GM20000 (cell line): ENCODE measurements around the gene ZNF512.
"Not testable (repeated sequence)": the region's sequence is repeated elsewhere in the genome, so short reads cannot be mapped to it uniquely, and the experiment has no call there.

Experiments used
- DNase-seq: peaks from one replicate; pipeline ENCODE4 v3.0.0; 2012; ENCODE audit warnings: low spot score
- TF ChIP-seq, protein P1 (sequence below): IDR thresholded peaks from 2 replicates; pipeline ENCODE4 v1.5.1; 2012; ENCODE audit warnings: mild to moderate bottlenecking, control low read depth; ENCODE audit errors: extremely low read depth, missing control alignments

The ZNF512 gene, protein sequence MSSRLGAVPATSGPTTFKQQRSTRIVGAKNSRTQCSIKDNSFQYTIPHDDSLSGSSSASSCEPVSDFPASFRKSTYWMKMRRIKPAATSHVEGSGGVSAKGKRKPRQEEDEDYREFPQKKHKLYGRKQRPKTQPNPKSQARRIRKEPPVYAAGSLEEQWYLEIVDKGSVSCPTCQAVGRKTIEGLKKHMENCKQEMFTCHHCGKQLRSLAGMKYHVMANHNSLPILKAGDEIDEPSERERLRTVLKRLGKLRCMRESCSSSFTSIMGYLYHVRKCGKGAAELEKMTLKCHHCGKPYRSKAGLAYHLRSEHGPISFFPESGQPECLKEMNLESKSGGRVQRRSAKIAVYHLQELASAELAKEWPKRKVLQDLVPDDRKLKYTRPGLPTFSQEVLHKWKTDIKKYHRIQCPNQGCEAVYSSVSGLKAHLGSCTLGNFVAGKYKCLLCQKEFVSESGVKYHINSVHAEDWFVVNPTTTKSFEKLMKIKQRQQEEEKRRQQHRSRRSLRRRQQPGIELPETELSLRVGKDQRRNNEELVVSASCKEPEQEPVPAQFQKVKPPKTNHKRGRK

DNA sequence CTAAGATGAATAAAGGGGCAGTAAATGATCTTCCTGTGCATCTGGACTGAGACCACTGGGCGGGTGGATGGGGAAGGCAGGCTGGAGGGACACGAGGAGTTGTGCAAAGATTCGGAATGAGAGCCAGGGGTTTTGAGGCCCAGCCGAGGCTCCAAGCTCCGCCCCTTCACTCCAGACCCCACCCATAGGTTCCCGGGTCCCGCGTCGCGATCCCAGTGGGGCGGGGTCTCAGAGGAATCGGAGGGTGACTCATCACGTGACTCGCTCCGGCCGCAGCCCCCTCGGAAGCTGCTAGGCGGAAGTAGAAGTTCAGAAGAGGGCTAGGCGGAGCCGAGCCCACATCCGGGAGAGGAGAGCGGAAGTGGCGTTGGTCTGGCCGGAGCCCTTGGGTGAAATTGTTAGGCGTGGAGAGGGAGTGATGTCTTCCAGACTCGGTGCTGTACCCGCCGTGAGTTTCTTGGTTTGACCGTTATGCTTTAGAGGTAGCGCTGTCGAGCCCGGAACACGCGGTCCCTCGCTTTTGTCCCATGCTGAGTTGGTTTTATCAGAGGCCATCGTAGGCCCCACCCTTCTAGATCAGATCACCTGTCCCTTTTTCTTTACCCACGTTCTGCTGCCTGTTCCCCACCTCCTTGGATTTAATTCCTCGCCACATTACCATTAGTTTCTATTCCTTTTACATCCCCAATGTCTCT lies at the start of gene ZNF512:
ZNF512 (plus strand) TSS at position 348 of the 695 bp plus-strand sequence; CDS start at position 419, 71 bp downstream.
- peak; percentile 92 for DNase-seq
- TF ChIP-seq, protein P1, sequence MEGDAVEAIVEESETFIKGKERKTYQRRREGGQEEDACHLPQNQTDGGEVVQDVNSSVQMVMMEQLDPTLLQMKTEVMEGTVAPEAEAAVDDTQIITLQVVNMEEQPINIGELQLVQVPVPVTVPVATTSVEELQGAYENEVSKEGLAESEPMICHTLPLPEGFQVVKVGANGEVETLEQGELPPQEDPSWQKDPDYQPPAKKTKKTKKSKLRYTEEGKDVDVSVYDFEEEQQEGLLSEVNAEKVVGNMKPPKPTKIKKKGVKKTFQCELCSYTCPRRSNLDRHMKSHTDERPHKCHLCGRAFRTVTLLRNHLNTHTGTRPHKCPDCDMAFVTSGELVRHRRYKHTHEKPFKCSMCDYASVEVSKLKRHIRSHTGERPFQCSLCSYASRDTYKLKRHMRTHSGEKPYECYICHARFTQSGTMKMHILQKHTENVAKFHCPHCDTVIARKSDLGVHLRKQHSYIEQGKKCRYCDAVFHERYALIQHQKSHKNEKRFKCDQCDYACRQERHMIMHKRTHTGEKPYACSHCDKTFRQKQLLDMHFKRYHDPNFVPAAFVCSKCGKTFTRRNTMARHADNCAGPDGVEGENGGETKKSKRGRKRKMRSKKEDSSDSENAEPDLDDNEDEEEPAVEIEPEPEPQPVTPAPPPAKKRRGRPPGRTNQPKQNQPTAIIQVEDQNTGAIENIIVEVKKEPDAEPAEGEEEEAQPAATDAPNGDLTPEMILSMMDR, result no peak

DNA sequence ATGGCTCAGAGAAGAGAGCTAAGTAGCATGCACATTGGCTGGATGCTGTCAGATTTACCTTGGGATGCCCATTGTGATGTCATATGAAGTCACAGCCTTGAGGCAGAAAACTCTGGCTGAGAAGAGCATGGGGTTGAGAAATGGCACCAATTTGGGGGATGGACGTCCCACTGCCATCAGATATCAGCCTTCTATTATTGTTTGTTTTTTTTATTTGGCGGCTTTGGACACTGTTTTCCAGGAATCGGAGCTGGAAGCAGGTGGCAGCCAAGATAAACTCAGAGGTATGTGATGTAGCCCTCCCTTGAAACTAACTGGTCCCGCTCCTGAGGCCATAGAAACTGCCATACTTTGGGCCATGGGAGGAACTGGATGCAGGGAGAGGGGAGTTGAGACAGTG lies 45.6 kb upstream of the ZNF512 start:
- no peak for DNase-seq

DNA sequence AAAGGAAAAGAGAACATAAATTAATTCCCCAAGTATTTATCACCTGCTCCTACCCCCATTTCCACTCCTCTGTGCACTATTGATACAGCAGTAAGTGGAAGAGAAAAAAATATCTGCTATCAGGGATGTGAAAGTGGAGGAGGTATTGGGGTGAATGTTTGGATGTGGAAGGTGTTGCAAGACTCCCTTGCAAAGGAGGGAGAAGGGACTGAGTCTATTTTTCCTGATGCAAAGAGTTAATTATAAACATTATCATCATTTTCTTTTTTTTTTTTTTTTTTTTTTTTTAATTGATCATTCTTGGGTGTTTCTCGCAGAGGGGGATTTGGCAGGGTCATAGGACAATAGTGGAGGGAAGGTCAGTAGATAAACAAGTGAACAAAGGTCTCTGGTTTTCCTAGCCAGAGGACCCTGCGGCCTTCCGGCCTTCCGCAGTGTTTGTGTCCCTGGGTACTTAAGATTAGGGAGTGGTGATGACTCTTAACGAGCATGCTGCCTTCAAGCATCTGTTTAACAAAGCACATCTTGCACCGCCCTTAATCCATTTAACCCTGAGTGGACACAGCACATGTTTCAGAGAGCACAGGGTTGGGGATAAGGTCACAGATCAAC lies 43.9 kb upstream of the ZNF512 start:
- not testable (repeated sequence) for DNase-seq

More for the DNA sequence above, 45.6 kb upstream of the ZNF512 start:
- TF ChIP-seq, protein P1, result no peak

DNA sequence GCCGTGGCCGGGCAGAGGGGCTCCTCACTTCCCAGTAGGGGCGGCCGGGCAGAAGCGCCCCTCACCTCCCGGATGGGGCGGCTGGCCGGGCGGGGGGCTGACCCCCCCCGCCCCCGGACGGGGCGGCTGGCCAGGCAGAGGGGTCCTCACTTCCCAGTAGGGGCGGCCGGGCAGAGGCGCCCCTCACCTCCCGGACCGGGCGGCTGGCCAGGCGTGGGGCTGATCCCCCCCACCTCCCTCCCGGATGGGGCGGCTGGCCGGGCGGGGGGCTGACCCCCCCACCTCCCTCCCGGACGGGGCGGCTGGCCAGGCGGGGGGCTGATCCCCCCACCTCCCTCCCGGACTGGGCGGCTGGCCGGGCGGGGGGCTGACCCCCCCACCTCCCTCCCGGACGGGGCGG lies 43.2 kb upstream of the ZNF512 start:
- not testable (repeated sequence) for DNase-seq

DNA sequence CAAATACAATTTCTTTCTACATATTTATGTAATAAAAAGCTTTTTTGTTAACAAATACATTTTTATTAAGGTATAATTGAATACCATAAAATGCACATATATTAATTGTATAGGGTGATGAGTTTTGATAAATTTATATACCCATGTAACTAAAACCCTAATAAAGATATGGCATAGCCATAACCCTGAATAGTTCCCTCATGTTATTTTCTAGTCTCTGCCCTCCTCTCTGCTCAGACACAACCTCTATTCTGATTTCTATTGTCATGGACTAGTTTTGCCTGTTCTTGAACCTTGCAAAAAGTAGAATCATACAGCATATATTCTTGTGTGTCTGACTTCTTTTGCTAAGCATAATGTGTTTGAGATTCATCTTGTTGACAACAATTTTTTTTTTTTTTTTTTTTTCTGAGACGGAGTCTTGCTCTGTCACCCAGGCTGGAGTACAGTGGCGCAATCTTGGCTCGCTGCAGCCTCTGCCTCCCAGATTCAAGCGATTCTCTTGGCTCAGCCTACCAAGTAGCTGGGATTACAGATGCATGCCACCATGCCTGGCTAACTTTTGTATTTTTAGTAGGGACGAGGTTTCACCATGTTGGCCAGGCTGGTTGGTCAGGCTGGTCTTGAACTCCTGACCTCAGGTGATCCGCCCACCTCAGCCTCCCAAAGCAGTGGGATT lies 38.6 kb upstream of the ZNF512 start:
- TF ChIP-seq, protein P1, result no peak
- DNase-seq, result no peak

DNA sequence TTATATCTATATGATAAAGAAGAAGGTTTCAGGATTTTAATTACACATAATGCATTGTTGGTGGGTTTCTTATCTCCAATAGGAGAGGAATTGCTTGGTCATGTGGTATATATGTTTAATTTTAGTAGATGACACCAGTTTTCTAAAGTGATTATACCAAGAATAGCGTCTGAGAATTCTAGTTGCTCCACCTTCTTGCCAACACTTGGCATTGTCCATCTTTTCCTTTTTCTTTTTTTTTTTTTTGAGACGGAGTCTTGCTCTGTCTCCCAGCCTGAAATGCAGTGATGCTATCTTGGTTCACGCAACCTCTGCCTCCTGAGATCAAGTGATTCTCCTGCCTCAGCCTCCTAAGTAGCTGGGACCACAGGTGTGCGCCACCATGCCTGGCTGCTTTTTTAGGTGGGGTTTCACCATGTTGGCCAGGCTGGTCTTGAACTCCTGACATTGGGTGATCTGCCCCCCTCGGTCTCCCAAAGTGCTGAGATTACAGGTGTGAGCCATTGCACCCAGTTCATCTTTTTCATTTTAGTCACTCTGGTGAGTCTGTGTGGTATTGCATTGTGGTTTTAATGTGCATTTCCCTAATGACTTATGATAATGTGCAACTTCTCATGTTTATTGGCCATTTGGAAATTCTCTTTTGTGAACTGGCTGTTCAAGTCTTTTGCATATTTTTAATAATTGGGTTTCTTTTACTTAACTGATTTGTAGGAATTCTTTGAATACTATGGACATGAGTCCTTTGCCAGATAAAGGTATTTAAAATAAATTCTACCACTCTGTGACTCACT lies 37.3 kb upstream of the ZNF512 start:
- DNase-seq, result no peak
- TF ChIP-seq, protein P1, result no peak

DNA sequence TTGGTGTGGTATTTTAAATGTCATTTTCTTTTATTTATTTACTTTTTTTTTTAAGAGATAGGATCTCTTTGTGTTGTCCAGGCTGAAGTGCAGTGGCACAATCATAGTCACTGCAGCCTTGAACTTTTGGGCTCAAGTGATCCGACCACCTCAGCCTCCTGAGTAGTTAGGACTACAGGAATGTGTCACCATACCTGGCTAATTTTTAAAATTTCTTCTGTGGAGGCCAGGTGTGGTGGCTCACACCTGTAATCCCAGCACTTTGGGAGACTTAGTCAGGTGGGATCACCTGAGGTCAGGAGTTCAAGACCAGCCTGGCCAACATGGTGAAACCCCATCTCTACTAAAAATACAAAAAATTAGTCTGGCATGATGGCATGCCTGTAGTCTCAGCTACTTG lies 33.5 kb upstream of the ZNF512 start:
- no peak for DNase-seq
- TF ChIP-seq, protein P1, result no peak
